ENCODE data around the gene PROB1. TPM values are rescaled to one million over a fixed set of nuclear protein-coding genes. Genes with fewer than 3 reads are reported as not detected.

Gene PROB1
- 0.28 and 0.69 TPM in 2 replicates for total RNA-seq (2016; rRNA removed; fragmentation: Illumina TruSeq; extraction: Trizol)
- total RNA-seq (2016; cell fraction: cytosol; rRNA removed; fragmentation: Illumina TruSeq; extraction: Trizol; ENCODE audit: low read depth) = not detected in 2 replicates
- 0.18 and 0.63 TPM in 2 replicates for total RNA-seq (2016; cell fraction: insoluble cytoplasmic fraction; rRNA removed; fragmentation: Illumina TruSeq; extraction: Trizol)
- 0.09 and 0.10 TPM in 2 replicates for total RNA-seq (2016; cell fraction: membrane; rRNA removed; fragmentation: Illumina TruSeq; extraction: Trizol)
- total RNA-seq (2016; cell fraction: nucleus; rRNA removed; fragmentation: Illumina TruSeq; extraction: Trizol) = 0.72 and 0.96 TPM in 2 replicates
- polyA plus RNA-seq (2011; rRNA removed) = 1.1 and 1.9 TPM in 2 replicates
- polyA plus RNA-seq (2011; cell fraction: cytosol; rRNA removed) = 0.81 and 0.99 TPM in 2 replicates
- 10.6 and 11.1 TPM in 2 replicates for polyA plus RNA-seq (2011; cell fraction: nucleus; rRNA removed)
- polyA plus RNA-seq (2012) = 1.7 and 2.2 TPM in 2 replicates
- polyA plus RNA-seq (2016; cell fraction: cytosol; fragmentation: Illumina TruSeq; extraction: Trizol; ENCODE audit: low read depth) = 0.06 and 0.07 TPM in 2 replicates
- 0.14 and 0.29 TPM in 2 replicates for polyA plus RNA-seq (2016; cell fraction: insoluble cytoplasmic fraction; fragmentation: Illumina TruSeq; extraction: Trizol; ENCODE audit: low read depth)
- polyA plus RNA-seq (2016; cell fraction: membrane; fragmentation: Illumina TruSeq; extraction: Trizol; ENCODE audit: low read depth) = 0.06 and 0.14 TPM in 2 replicates
- polyA plus RNA-seq (2016; cell fraction: nucleus; fragmentation: Illumina TruSeq; extraction: Trizol; ENCODE audit: insufficient read depth, low read depth) = 2.1 and 3.0 TPM in 2 replicates
- polyA minus RNA-seq (2011; rRNA and poly(A)+ RNA removed; ENCODE audit: low replicate concordance) = 1.1 and 1.6 TPM in 2 replicates
- polyA minus RNA-seq (2011; cell fraction: cytosol; rRNA and poly(A)+ RNA removed) = 0.69 and 0.79 TPM in 2 replicates
- polyA minus RNA-seq (2011; cell fraction: nucleus; rRNA and poly(A)+ RNA removed) = 2.4 and 2.6 TPM in 2 replicates
- Bru-seq, nascent RNA = percentile 40 among the genes with signal in this experiment
- percentile 66 among the genes with signal in this experiment for BruChase-seq, experiment 1, labeled RNA remaining after a 6-hour chase
- percentile 58 among the genes with signal in this experiment for BruChase-seq, experiment 2, labeled RNA remaining after a 2-hour chase
- long read RNA-seq, experiment 1, full-length matches to known transcripts = 1 of 1 reads
- long read RNA-seq, experiment 1, partial matches to known transcripts = 0 of 1 reads
- long read RNA-seq, experiment 1, other reads (novel, unspliced or antisense) = 0 of 1 reads
- long read RNA-seq, experiment 2, full-length matches to known transcripts = 6 of 6 reads
- long read RNA-seq, experiment 2, partial matches to known transcripts = 0 of 6 reads
- long read RNA-seq, experiment 2, other reads (novel, unspliced or antisense) = 0 of 6 reads

- Histone ChIP-seq H3K4me1 (ENCODE audit: insufficient read depth, low read length) (peaks cover 23% of the 10 kb centered on the region), H3K79me2 (ENCODE audit: insufficient read depth, low read length) (no peaks in the 10 kb centered on the region), H2AFZ (ENCODE audit: low read length) (no peak within 1 kb of the TSS), H3K36me3 (replicated peaks in 1 of 2; ENCODE audit: control insufficient read depth in 1 of 2, insufficient read depth in 2 of 2, low read length in 2 of 2) (no peaks in the 10 kb centered on the region), H3K27me3 (ENCODE audit: control insufficient read depth in 1 of 2, insufficient read depth in 2 of 2, low read length in 2 of 2) (no peaks in the 10 kb centered on the region), H4K20me1 (ENCODE audit: insufficient read depth, low read length) (no peaks in the 10 kb centered on the region), H3K4me3 (replicated peaks in 1 of 3; ENCODE audit: insufficient read depth in 1 of 3, low read depth in 2 of 3, low read length in 3 of 3) (no peak within 1 kb of the TSS), H3K9ac (ENCODE audit: insufficient read depth, low read depth, low read length) (no peak within 1 kb of the TSS), H3K27ac (ENCODE audit: extremely low read length, insufficient read depth, low read length) (no peak within 1 kb of the TSS), H3K4me2 (ENCODE audit: low read depth, low read length) (no peak within 1 kb of the TSS), H3K9me3 (ENCODE audit: low read length) (no peaks in the 10 kb centered on the region)
- in situ Hi-C loops (cut with HindIII; ENCODE audit: extremely low pct_ligation_motif_present, low pct_unique_long_range_greater_than_20kb) = no loop called here
- no TSS peak for BruUV-seq (replicated peaks)
- 98% methylated on average over 33 of the region's 76 CpGs for WGBS (ENCODE audit: low lambda C conversion rate)
- DNase-seq (ENCODE audit: low spot score) (no peak), ATAC-seq (no peak), FAIRE-seq (no peak)
- intact Hi-C loops (cut with micrococcal nuclease; ENCODE audit: unreplicated experiment) = no loop called here
- CTCF ChIA-PET (ENCODE audit: low intra/inter-chr PET ratio, low total read pairs) = no interaction called here
- POLR2A ChIA-PET = interaction anchor here (1.0 to 1.2 kb wide), 2 partner anchors 9 to 44 kb away, joined by 3 read pairs; partner anchors contain the start of gene SPATA24
- TF ChIP-seq ZIK1 (CRISPR knock-in tag; IDR thresholded peaks at IDR 0.05; ENCODE audit: borderline replicate concordance, low read depth) (no peak), THAP9 (CRISPR knock-in tag; IDR thresholded peaks at IDR 0.05; ENCODE audit: borderline replicate concordance) (no peak), NCOA1 (CRISPR knock-in tag; IDR thresholded peaks at IDR 0.05) (no peak), FOXJ3 (CRISPR knock-in tag; IDR thresholded peaks at IDR 0.05; ENCODE audit: borderline replicate concordance) (no peak), DZIP1 (CRISPR knock-in tag; IDR thresholded peaks at IDR 0.05) (no peak), JUN (CRISPR knock-in tag; IDR thresholded peaks at IDR 0.05) (no peak), MAX (IDR thresholded peaks at IDR 0.05) (no peak), NR3C1 (CRISPR knock-in tag; IDR thresholded peaks at IDR 0.05) (no peak), GATAD2A (CRISPR knock-in tag; IDR thresholded peaks at IDR 0.05) (no peak), HNF4A (CRISPR knock-in tag; IDR thresholded peaks at IDR 0.05) (no peak), ZNF670 (CRISPR knock-in tag; IDR thresholded peaks at IDR 0.05; ENCODE audit: borderline replicate concordance) (no peak), ZNF251 (CRISPR knock-in tag; IDR thresholded peaks at IDR 0.05) (no peak), CENPX (CRISPR knock-in tag; IDR thresholded peaks at IDR 0.05) (no peak)
Measured at GRCh38 chr5:139394654-139395566, at the start of gene PROB1. PROB1 (minus strand) TSS chr5:139395104; CDS start chr5:139395081, 23 bp downstream.
